ENCODE data around the gene THADA.

Gene THADA

DNA sequence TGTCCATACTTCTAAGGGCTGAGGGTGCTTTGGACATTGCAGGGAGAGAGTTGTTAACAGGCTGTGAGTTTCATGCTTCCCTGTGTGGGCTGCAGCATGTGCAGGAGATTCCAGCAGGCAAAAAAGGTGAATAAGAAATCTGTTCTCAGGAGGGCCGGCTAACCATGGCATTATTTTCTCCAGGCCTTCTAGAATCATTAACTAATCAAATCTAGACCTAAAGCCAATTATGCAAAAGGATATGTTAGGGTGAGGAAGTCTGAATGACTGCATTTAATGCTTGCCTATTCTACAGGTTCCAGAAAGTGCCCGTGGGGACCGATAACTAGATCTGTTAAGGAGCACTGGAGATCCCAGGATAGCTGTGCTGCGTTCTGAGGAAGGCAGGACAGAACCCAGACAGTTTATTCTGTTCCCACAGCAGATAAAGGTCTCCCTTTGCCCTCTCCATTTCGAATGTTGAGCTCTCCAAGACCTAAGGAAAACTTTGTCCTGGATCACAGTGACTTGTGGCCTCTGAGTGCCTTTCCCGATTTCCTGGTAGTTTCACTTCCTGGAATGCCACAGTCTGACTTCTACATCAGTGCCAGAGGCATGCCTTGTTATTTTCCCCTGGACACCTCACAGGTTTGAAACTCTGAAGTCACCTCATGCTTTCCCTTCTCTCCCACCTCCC is 319.4 kb downstream of the THADA start:
- no peak overlapping the region for H3K4me3 ChIP-seq (ENCODE audit: low read length)
- no peaks in the 10 kb centered on the region for H4K20me1 ChIP-seq (ENCODE audit: control insufficient read depth, insufficient read depth, low read depth, low read length)
- H3K4me2 ChIP-seq (ENCODE audit: low read length): no peak overlapping the region
- no peaks in the 10 kb centered on the region for H3K27me3 ChIP-seq (ENCODE audit: control insufficient read depth, low read length)
- no peaks in the 10 kb centered on the region for H3K79me2 ChIP-seq (ENCODE audit: control insufficient read depth, low read length)
- peaks cover 3% of the 10 kb centered on the region; the same call in 1 of the 2 replicates for H3K36me3 ChIP-seq (ENCODE audit: control insufficient read depth, low read length)
- TF ChIP-seq, protein P1, sequence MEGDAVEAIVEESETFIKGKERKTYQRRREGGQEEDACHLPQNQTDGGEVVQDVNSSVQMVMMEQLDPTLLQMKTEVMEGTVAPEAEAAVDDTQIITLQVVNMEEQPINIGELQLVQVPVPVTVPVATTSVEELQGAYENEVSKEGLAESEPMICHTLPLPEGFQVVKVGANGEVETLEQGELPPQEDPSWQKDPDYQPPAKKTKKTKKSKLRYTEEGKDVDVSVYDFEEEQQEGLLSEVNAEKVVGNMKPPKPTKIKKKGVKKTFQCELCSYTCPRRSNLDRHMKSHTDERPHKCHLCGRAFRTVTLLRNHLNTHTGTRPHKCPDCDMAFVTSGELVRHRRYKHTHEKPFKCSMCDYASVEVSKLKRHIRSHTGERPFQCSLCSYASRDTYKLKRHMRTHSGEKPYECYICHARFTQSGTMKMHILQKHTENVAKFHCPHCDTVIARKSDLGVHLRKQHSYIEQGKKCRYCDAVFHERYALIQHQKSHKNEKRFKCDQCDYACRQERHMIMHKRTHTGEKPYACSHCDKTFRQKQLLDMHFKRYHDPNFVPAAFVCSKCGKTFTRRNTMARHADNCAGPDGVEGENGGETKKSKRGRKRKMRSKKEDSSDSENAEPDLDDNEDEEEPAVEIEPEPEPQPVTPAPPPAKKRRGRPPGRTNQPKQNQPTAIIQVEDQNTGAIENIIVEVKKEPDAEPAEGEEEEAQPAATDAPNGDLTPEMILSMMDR (IDR thresholded peaks at IDR 0.05; ENCODE audit: low read depth, low read length, poor library complexity, severe bottlenecking): no peak
- TF ChIP-seq EZH2phosphoT487 (IDR thresholded peaks at IDR 0.05; ENCODE audit: borderline replicate concordance, low read length): no peak
- no peaks in the 10 kb centered on the region for H3K9me2 ChIP-seq (replicated peaks; ENCODE audit: control insufficient read depth, low read length)
- no peaks in the 10 kb centered on the region for H3K4me1 ChIP-seq (ENCODE audit: control insufficient read depth, low read length)
- no peaks in the 10 kb centered on the region for H3F3A ChIP-seq (ENCODE audit: control insufficient read depth, insufficient read depth)
- no peak overlapping the region for H3K27ac ChIP-seq (ENCODE audit: low read depth, low read length)
- H3K9me3 ChIP-seq (ENCODE audit: control insufficient read depth, insufficient read depth, low read length): no peaks in the 10 kb centered on the region

DNA sequence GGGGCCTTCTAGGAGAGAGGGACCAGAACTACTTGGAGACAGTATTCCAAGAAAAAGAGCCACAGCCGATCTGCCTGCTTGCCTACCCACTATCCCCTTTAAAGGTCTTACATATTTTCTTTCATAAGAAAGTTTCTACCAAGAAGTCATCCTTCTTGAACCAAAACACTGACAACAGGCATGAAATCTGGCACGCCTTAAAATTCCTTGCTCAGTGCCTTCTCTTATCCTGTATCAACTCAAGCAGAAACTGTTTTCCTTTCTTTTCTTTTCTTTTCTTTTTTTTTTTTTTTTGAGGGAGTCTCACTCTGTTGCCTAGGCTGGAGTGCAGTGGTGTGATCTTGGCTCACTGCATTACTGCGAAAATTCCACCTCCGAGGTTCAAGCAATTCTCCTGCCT is 321.1 kb downstream of the THADA start:
- no peak for TF ChIP-seq EZH2phosphoT487 (IDR thresholded peaks at IDR 0.05; ENCODE audit: borderline replicate concordance, low read length)
- TF ChIP-seq, protein P1 (IDR thresholded peaks at IDR 0.05; ENCODE audit: low read depth, low read length, poor library complexity, severe bottlenecking): no peak
- H3F3A ChIP-seq (ENCODE audit: control insufficient read depth, insufficient read depth): no peaks in the 10 kb centered on the region
- no peaks in the 10 kb centered on the region for H3K9me2 ChIP-seq (replicated peaks; ENCODE audit: control insufficient read depth, low read length)
- peaks cover 3% of the 10 kb centered on the region; the same call in 1 of the 2 replicates for H3K36me3 ChIP-seq (ENCODE audit: control insufficient read depth, low read length)
- H3K79me2 ChIP-seq (ENCODE audit: control insufficient read depth, low read length): no peaks in the 10 kb centered on the region
- H3K4me1 ChIP-seq (ENCODE audit: control insufficient read depth, low read length): no peaks in the 10 kb centered on the region
- H3K27ac ChIP-seq (ENCODE audit: low read depth, low read length): no peak overlapping the region
- H3K9me3 ChIP-seq (ENCODE audit: control insufficient read depth, insufficient read depth, low read length): no peaks in the 10 kb centered on the region
- no peak overlapping the region for H3K4me3 ChIP-seq (ENCODE audit: low read length)
- no peaks in the 10 kb centered on the region for H3K27me3 ChIP-seq (ENCODE audit: control insufficient read depth, low read length)
- no peak overlapping the region for H3K4me2 ChIP-seq (ENCODE audit: low read length)
- no peaks in the 10 kb centered on the region for H4K20me1 ChIP-seq (ENCODE audit: control insufficient read depth, insufficient read depth, low read depth, low read length)

DNA sequence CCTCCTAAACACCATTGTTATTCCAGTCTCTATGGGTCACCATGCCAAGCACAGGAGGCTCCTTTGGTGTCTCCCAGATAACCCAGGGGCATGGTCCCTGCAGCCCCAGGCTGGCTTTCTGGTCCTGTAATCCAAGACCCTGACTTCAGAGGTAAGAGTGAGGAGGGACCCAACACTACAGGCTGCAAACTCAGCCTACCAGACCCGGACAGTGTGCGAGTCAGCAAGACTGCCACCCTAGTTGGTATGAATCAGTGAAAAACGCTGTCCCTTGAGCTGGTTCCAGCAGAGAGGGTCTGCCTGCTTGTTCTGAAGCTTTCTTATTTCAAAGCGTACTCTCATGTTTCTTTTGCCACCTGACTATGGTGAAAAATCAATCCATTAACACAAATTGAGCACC is 321.8 kb downstream of the THADA start:
- Histone ChIP-seq H3K4me2 (ENCODE audit: low read length) (no peak overlapping the region), H3K9me3 (ENCODE audit: control insufficient read depth, insufficient read depth, low read length) (no peaks in the 10 kb centered on the region), H3F3A (ENCODE audit: control insufficient read depth, insufficient read depth) (no peaks in the 10 kb centered on the region), H4K20me1 (ENCODE audit: control insufficient read depth, insufficient read depth, low read depth, low read length) (no peaks in the 10 kb centered on the region), H3K27ac (ENCODE audit: low read depth, low read length) (no peak overlapping the region), H3K27me3 (ENCODE audit: control insufficient read depth, low read length) (no peaks in the 10 kb centered on the region), H3K36me3 (ENCODE audit: control insufficient read depth, low read length) (peaks cover 3% of the 10 kb centered on the region; the same call in 1 of the 2 replicates), H3K4me3 (ENCODE audit: low read length) (no peak overlapping the region), H3K9me2 (replicated peaks; ENCODE audit: control insufficient read depth, low read length) (no peaks in the 10 kb centered on the region), H3K4me1 (ENCODE audit: control insufficient read depth, low read length) (no peaks in the 10 kb centered on the region), H3K79me2 (ENCODE audit: control insufficient read depth, low read length) (no peaks in the 10 kb centered on the region)
- TF ChIP-seq, protein P1 (IDR thresholded peaks at IDR 0.05; ENCODE audit: low read depth, low read length, poor library complexity, severe bottlenecking): no peak
- TF ChIP-seq EZH2phosphoT487 (IDR thresholded peaks at IDR 0.05; ENCODE audit: borderline replicate concordance, low read length): no peak

Measured in DOHH2 (cell line).